Activated T-helper 2 cell treated with anti-CD3 and anti-CD28 coated beads, Interferon-gamma antibody, Interleukin-2, Interleukin-4, amounts not matched to agents 10 μg/mL and 5 μg/mL and 100 μg/mL, durations not matched to agents 14 hours and 24 hours and 36 hours (primary cell): Measurements from ENCODE around the gene RBM3. TPM values are rescaled to one million over a fixed set of nuclear protein-coding genes. Genes with fewer than 3 reads are reported as not detected.

Experiments
- DNase-seq: peaks from one replicate; pipeline ENCODE4 v3.0.0; 2021; ENCODE audit warnings: low spot score
- H3K27ac Mint-ChIP-seq: one replicate; pipeline ENCODE4 v1.8.0; 2021; ENCODE audit warnings: mixed read lengths
- H3K27me3 Mint-ChIP-seq: one replicate; pipeline ENCODE4 v1.8.0; 2021; ENCODE audit warnings: low read depth, mixed read lengths
- H3K36me3 Mint-ChIP-seq: one replicate; pipeline ENCODE4 v1.8.0; 2021; ENCODE audit warnings: low read depth, mixed read lengths
- H3K4me1 Mint-ChIP-seq: one replicate; pipeline ENCODE4 v1.8.0; 2021; ENCODE audit warnings: low read depth, mixed read lengths
- H3K4me3 Mint-ChIP-seq: one replicate; pipeline ENCODE4 v1.8.0; 2021; ENCODE audit warnings: low read depth, mild to moderate bottlenecking, moderate library complexity, mixed read lengths
- H3K9me3 Mint-ChIP-seq: one replicate; pipeline ENCODE4 v1.8.0; 2021; ENCODE audit warnings: mixed read lengths
- intact Hi-C: fragments of 100-400 bp; cut with micrococcal nuclease; formaldehyde crosslinking; loops from one replicate; pipeline ENCODE4 v1.15.1; 2023
- total RNA-seq: library from RNA; stranded (reverse); gene quantifications from 2 replicates; pipeline ENCODE4 v1.2.3, GENCODE V29; 2022

The RBM3 gene
- total RNA-seq, 1 donor from 2014 or later, result 346 TPM

DNA sequence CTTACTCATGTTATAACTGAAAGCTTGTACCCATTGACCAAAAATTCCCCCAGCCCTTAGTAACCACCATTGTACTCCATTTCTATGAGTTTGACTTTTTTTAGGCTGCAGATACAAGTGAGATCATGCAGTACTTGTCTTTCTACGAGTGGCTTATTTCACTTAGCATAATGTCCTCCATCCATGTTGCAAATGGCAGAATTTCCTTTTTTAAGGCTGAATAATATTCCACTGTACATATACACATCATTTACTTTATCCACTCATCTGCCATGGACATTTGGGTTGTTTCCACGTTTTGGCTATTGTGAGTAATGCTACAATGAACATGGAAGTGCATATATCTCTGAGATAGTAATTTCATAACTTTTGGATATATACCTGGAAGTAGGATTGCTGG lies 10.4 kb downstream of the RBM3 start:
- DNase-seq, result no peak
- intact Hi-C loops, result no loop called here
- Mint-ChIP-seq H3K36me3 (peaks cover 4% of the 10 kb centered on the region), H3K4me3 (no peak overlapping the region), H3K4me1 (no peaks in the 10 kb centered on the region), H3K27ac (no peak overlapping the region), H3K27me3 (no peaks in the 10 kb centered on the region), H3K9me3 (no peaks in the 10 kb centered on the region)

DNA sequence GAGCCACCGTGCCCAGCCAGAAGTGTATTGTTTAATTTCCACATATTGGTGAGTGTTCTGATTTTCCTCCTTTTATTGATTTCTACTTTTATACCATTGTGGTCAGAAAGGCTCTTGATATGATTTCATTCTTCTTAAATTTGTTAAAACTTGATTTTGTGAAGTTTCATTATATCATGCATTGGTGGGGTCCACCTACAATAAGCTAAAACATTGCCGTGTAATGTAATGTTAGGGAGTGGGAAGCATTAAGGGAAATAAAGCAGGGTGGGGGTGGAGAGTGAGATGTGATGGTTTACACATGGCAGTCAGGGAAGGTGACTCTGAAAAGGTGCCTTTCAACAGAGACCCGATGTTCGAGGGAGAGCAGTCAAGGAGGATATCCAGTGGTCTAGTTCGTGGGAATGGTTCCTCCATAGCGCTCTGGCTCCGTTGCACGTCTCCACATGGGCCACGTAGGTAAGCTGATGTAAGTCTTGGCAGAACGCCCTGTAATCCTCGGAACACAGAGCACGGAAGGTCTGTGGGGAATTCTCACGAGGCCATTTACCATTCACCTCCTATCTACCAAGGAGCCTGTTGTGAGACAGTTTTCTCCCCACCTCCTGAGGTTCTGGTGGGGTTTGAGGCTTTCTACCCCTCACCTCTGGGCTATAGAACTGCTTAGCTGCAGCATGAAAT lies 15.3 kb downstream of the RBM3 start:
- Mint-ChIP-seq H3K27ac (no peak overlapping the region), H3K4me1 (no peaks in the 10 kb centered on the region), H3K27me3 (no peaks in the 10 kb centered on the region), H3K4me3 (no peak overlapping the region), H3K36me3 (no peaks in the 10 kb centered on the region), H3K9me3 (no peaks in the 10 kb centered on the region)
- DNase-seq, result no peak
- intact Hi-C loops, result no loop called here

DNA sequence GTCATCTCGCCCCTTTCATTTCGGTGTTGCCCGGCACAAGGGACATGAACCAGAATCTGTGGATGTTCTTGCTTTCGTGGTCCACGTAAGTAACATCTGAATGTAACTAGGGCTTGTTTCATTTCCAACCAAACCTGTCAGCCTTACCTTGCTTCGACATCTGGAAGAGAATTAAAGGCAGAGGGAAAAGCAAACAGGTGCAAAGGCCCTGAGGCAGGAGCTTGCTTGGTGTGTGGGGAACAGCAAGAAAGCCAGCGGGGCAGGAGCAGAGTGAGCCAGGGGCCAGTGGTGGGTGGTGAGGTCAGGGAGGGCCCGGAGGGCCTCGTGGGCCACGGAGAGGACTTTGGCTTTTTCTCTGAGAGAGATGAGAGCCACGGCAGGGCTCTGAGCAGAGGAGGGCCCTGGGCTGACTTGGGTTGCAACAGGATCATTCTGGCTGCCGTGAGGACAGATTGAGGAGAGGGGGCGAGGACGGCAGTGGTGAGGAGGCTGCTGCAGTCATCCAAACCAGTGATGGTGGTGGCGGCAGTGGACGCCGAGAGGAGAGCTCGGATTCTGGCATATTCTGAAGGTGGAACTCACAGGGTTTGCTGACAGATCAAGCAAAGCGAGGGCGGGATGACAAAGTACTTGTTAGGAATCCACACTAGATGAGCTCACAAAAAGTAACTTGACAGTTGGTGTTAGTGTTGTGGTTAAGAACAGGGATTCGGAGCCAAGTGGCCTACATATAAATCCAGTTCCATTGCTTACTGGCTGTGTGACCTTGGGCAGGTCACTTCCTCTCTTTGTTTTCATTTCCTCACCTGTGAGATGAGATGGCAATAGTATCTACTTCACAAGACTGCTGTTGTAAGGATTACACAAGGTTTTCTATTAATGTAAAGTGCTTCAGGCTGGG lies 16.2 kb downstream of the RBM3 start:
- Mint-ChIP-seq H3K9me3 (no peaks in the 10 kb centered on the region), H3K4me1 (no peaks in the 10 kb centered on the region), H3K4me3 (no peak overlapping the region), H3K27me3 (no peaks in the 10 kb centered on the region), H3K27ac (no peak overlapping the region), H3K36me3 (no peaks in the 10 kb centered on the region)
- intact Hi-C loops, result no loop called here
- DNase-seq, result no peak

DNA sequence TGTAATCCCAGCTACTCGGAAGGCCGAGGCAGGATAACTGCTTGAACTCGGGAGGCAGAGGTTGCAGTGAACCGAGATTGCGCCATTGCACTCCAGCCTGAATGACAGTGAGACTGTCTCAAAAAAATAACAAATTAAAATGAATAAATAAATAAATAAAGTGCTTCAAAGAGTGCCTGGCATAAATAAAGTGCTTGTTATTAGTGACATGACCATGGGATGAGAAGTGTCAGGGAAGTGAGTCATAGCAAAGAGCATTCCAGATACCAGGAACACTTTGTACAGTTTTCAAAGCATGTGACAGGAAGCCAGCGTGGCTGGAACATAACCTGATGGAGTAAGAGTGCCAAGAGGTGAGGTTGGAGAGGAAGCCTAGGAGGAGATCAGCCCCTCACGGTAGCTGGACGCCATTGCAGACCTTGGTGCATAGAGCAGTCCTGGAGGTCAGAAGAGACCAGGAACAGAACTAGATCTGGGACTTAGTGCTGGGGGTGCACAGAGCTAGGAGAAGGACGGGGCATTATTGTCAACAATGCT lies 17.0 kb downstream of the RBM3 start:
- H3K27me3 Mint-ChIP-seq, result no peaks in the 10 kb centered on the region
- intact Hi-C loops, result no loop called here
- H3K4me1 Mint-ChIP-seq, result no peaks in the 10 kb centered on the region
- H3K9me3 Mint-ChIP-seq, result no peaks in the 10 kb centered on the region
- no peak overlapping the region for H3K27ac Mint-ChIP-seq
- DNase-seq, result no peak
- H3K4me3 Mint-ChIP-seq, result no peak overlapping the region
- no peaks in the 10 kb centered on the region for H3K36me3 Mint-ChIP-seq

DNA sequence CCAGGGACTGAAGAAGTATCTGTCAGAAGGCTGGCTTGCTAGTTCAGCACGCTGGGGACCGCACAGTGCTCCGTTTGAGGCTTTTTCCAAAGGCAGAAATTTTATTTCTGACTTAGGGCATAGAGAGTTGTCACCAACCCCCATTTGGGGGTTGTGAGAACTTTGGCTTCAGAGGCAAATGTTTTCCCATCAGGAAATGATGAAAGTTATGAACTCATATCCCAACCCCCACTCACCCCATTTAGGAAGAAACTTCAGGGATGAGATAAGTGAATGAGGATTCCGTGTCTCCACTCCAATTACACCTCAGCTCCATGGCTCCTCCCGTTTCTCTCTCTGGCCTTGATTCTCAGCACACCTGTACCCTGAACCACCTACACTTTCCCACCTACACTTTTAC lies 18.7 kb downstream of the RBM3 start:
- Mint-ChIP-seq H3K9me3 (no peaks in the 10 kb centered on the region), H3K27ac (no peak overlapping the region), H3K4me3 (no peak overlapping the region), H3K27me3 (no peaks in the 10 kb centered on the region), H3K4me1 (peaks cover 3% of the 10 kb centered on the region), H3K36me3 (peaks cover 3% of the 10 kb centered on the region)
- intact Hi-C loops, result no loop called here
- no peak for DNase-seq

DNA sequence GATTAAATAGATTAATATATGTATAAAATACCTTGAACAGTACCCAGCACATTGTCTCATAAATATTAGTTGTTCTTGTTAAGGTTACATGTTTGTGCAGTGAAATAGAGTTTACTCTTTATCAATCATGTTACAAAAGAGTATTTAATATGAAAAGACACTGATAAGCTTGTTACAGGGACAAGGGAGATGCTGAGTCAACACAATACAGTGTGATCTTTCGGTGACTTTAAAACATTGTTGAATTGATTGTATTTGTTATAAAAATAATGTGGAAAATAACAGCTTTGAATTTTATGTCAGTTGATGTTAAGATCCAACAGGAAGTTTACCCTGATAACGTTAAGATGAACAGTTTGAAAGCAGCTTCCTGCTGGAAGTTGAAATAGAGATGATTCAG lies 21.6 kb downstream of the RBM3 start:
- H3K36me3 Mint-ChIP-seq, result peaks cover 8% of the 10 kb centered on the region
- H3K9me3 Mint-ChIP-seq, result no peaks in the 10 kb centered on the region
- no peak for DNase-seq
- intact Hi-C loops, result loop anchor here (5.0 kb wide), 4 partner anchors 74 to 206 kb away; partner anchors contain the start of genes EBP, FTSJ1 and HDAC6
- H3K27me3 Mint-ChIP-seq, result no peaks in the 10 kb centered on the region
- no peak overlapping the region for H3K4me3 Mint-ChIP-seq
- H3K27ac Mint-ChIP-seq, result no peak overlapping the region
- H3K4me1 Mint-ChIP-seq, result peaks cover 6% of the 10 kb centered on the region

GRCh38 chrX:48597353-48598264 lies 23.3 kb downstream of the RBM3 start, which contains the start of gene WDR13:
WDR13 (plus strand) TSS chrX:48597492; CDS start chrX:48597997, 505 bp downstream.
- intact Hi-C loops, result loop anchor here (1.0 to 5.0 kb wide), 6 partner anchors 23 to 205 kb away; partner anchors contain the start of genes EBP, FTSJ1, HDAC6 and RBM3
- no peaks in the 10 kb centered on the region for H3K27me3 Mint-ChIP-seq
- peak within 1 kb of the TSS; percentile 94 for H3K4me3 Mint-ChIP-seq
- no peaks in the 10 kb centered on the region for H3K9me3 Mint-ChIP-seq
- peak; percentile 86 for DNase-seq
- peak within 1 kb of the TSS; percentile 99 for H3K27ac Mint-ChIP-seq
- H3K36me3 Mint-ChIP-seq, result peaks cover 13% of the 10 kb centered on the region
- H3K4me1 Mint-ChIP-seq, result peaks cover 6% of the 10 kb centered on the region

GRCh38 chrX:48598614-48599013 lies 24.3 kb downstream of the RBM3 start:
- Mint-ChIP-seq H3K27ac (no peak overlapping the region), H3K36me3 (peaks cover 16% of the 10 kb centered on the region), H3K9me3 (no peaks in the 10 kb centered on the region), H3K4me1 (peaks cover 6% of the 10 kb centered on the region), H3K4me3 (peak overlapping the region; percentile 94), H3K27me3 (no peaks in the 10 kb centered on the region)
- DNase-seq, result no peak
- intact Hi-C loops, result loop anchor here (5.0 kb wide), 4 partner anchors 76 to 204 kb away; partner anchors contain the start of genes EBP, FTSJ1 and HDAC6

- intact Hi-C loops, result loop anchor here (5.0 kb wide), 4 partner anchors 77 to 203 kb away; partner anchors contain the start of genes EBP, FTSJ1 and HDAC6
- Mint-ChIP-seq H3K4me3 (no peak overlapping the region), H3K9me3 (no peaks in the 10 kb centered on the region), H3K27ac (no peak overlapping the region), H3K4me1 (peaks cover 6% of the 10 kb centered on the region), H3K36me3 (peaks cover 19% of the 10 kb centered on the region), H3K27me3 (no peaks in the 10 kb centered on the region)
- DNase-seq, result no peak
Observed at GRCh38 chrX:48599341-48599740, 25.1 kb downstream of the RBM3 start.

DNA sequence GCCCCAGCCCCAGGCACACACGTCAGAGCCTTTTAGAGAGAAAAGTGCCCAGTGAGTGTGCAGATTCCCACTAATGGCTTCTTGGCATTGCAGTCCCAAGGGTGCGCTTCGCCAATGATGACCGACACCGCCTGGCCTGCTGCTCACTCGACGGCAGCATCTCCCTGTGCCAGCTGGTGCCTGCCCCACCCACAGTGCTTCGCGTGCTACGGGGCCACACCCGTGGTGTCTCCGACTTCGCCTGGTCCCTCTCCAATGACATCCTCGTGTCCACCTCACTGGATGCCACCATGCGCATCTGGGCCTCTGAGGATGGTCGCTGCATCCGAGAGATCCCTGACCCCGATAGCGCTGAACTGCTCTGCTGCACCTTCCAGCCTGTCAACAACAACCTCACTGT lies 25.9 kb downstream of the RBM3 start:
- Mint-ChIP-seq H3K4me3 (no peak overlapping the region), H3K4me1 (peaks cover 6% of the 10 kb centered on the region), H3K27ac (no peak overlapping the region), H3K9me3 (no peaks in the 10 kb centered on the region), H3K36me3 (peaks cover 24% of the 10 kb centered on the region), H3K27me3 (no peaks in the 10 kb centered on the region)
- DNase-seq, result no peak
- intact Hi-C loops, result no loop called here

GRCh38 chrX:48601741-48602394 lies 27.6 kb downstream of the RBM3 start:
- Mint-ChIP-seq H3K27ac (no peak overlapping the region), H3K27me3 (no peaks in the 10 kb centered on the region), H3K4me1 (peaks cover 6% of the 10 kb centered on the region), H3K36me3 (peaks cover 26% of the 10 kb centered on the region), H3K9me3 (no peaks in the 10 kb centered on the region), H3K4me3 (no peak overlapping the region)
- intact Hi-C loops, result no loop called here
- DNase-seq, result no peak

DNA sequence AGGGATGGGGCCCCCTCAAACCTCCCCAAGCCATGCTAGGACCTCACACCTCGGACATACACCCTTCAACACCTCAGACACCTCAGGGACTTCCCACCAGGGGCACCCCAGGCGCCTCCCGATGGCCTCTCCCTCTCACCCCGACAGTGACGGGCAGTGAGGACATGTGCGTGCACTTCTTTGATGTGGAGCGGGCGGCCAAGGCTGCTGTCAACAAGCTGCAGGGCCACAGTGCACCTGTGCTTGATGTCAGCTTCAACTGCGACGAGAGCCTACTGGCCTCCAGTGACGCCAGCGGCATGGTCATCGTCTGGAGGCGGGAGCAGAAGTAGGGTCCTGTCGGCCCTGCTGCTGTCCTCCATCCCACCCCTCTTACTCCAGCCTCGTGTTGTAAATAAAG lies 30.4 kb downstream of the RBM3 start:
- H3K4me3 Mint-ChIP-seq, result no peak overlapping the region
- intact Hi-C loops, result no loop called here

More for the DNA sequence above, 30.4 kb downstream of the RBM3 start:
- no peak for DNase-seq
- Mint-ChIP-seq H3K27me3 (no peaks in the 10 kb centered on the region), H3K36me3 (peaks cover 18% of the 10 kb centered on the region), H3K27ac (no peak overlapping the region), H3K4me1 (no peaks in the 10 kb centered on the region), H3K9me3 (no peaks in the 10 kb centered on the region)
